ENCODE measurements around the gene SLC49A3. TPM values are rescaled to one million over a fixed set of nuclear protein-coding genes. Genes with fewer than 3 reads are reported as not detected.

Gene SLC49A3
- total RNA-seq, 1 experiment from 2014 or later, result 6.9 TPM

DNA sequence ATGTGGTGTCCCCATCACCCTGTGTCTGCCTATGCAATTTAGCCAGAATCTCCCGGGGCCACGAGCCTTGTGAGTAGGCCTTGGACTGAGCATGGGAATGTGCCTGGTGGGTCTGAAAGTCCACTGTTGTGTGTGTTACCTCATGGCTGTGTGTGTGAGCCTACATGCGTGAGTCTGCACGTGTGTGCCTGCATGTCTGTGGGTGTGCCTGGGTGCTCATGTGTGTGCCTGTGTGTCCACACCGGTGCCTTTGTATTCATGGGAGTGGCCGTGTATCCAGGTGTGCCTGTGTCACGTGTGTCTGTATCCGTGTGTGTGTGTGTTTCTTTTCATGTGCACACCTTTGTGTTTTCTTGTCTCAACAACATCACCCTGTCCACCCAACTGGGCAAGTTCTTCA lies 29.1 kb downstream of the SLC49A3 start:
- peaks cover 2% of the 10 kb centered on the region for H3K23me2 ChIP-seq (ENCODE audit: insufficient read length, low read depth, low read length, poor library complexity, severe bottlenecking)
- TF ChIP-seq, protein P1, sequence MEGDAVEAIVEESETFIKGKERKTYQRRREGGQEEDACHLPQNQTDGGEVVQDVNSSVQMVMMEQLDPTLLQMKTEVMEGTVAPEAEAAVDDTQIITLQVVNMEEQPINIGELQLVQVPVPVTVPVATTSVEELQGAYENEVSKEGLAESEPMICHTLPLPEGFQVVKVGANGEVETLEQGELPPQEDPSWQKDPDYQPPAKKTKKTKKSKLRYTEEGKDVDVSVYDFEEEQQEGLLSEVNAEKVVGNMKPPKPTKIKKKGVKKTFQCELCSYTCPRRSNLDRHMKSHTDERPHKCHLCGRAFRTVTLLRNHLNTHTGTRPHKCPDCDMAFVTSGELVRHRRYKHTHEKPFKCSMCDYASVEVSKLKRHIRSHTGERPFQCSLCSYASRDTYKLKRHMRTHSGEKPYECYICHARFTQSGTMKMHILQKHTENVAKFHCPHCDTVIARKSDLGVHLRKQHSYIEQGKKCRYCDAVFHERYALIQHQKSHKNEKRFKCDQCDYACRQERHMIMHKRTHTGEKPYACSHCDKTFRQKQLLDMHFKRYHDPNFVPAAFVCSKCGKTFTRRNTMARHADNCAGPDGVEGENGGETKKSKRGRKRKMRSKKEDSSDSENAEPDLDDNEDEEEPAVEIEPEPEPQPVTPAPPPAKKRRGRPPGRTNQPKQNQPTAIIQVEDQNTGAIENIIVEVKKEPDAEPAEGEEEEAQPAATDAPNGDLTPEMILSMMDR (conservative IDR thresholded peaks at IDR 0.05), result no peak
- Mint-ChIP-seq H3K4me1 (no peaks in the 10 kb centered on the region; a peak in 1 of 4 replicates), H3K27me3 (ENCODE audit: low read depth) (peaks cover 2% of the 10 kb centered on the region; the same call in 1 of the 2 replicates), H3K36me3 (ENCODE audit: insufficient read depth in 1 of 3, low read depth in 3 of 3) (peaks cover 0 to 2% (median 0%) of the 10 kb centered on the region in 3 experiments; a peak in 4 of 7 replicates), H3K9me3 (no peaks in the 10 kb centered on the region; a peak in 1 of 5 replicates), H3K4me3 (no peak overlapping the region), H3K27ac (no peak overlapping the region)
- H2BK12ac ChIP-seq (ENCODE audit: insufficient read length, low read depth, low read length), result no peak overlapping the region
- no peaks in the 10 kb centered on the region for H3K9me3 ChIP-seq (ENCODE audit: control insufficient read depth, low read depth, low read length)
- no peak overlapping the region for H4K8ac ChIP-seq (replicated peaks; ENCODE audit: insufficient read length, low read depth, low read length)
- no peaks in the 10 kb centered on the region for H3K79me1 ChIP-seq (ENCODE audit: insufficient read depth, low read depth, low read length, poor library complexity, severe bottlenecking)
- H3K27ac ChIP-seq (ENCODE audit: insufficient read length, low read depth, low read length), result no peak overlapping the region
- WGBS (ENCODE audit: extremely low coverage, insufficient read length, low lambda C conversion rate), result no CpG with 5 or more reads among the region's 8 CpGs
- no peak overlapping the region for H4K91ac ChIP-seq (ENCODE audit: insufficient read length, low read depth, low read length)
- H3K4ac ChIP-seq (ENCODE audit: low read depth, low read length), result no peak overlapping the region
- no peak overlapping the region for H2BK5ac ChIP-seq (ENCODE audit: insufficient read length, low read length)
- H3K56ac ChIP-seq (ENCODE audit: insufficient read length, low read depth, low read length), result no peak overlapping the region
- no peaks in the 10 kb centered on the region for H3K4me1 ChIP-seq (ENCODE audit: insufficient read depth, low read length)
- H2BK20ac ChIP-seq (ENCODE audit: low read depth, low read length, poor library complexity, severe bottlenecking), result no peak overlapping the region
- no peak for DNase-seq
- H3K9ac ChIP-seq (ENCODE audit: extremely low read depth, insufficient read length, low read length), result no peak overlapping the region
- no peaks in the 10 kb centered on the region for H3K79me2 ChIP-seq (ENCODE audit: insufficient read depth, low read length)
- H3T11ph ChIP-seq (ENCODE audit: low read length), result no peak overlapping the region
- no peak overlapping the region for H2BK15ac ChIP-seq (ENCODE audit: low read depth, low read length)
- no peak overlapping the region for H2AFZ ChIP-seq (ENCODE audit: low read length)
- no peaks in the 10 kb centered on the region for H3K27me3 ChIP-seq (ENCODE audit: insufficient read depth, low read length)
- H2BK120ac ChIP-seq (ENCODE audit: low read depth, low read length, poor library complexity, severe bottlenecking), result no peak overlapping the region
- H3K18ac ChIP-seq (ENCODE audit: insufficient read length, low read depth, low read length), result no peak overlapping the region
- no peaks in the 10 kb centered on the region for H4K20me1 ChIP-seq (ENCODE audit: control insufficient read depth, insufficient read depth, insufficient read length)
- H4K5ac ChIP-seq (ENCODE audit: insufficient read length, low read depth, low read length), result no peak overlapping the region
- H3K14ac ChIP-seq (ENCODE audit: insufficient read depth, low read length), result no peak overlapping the region
- no peak overlapping the region for H3K4me2 ChIP-seq (ENCODE audit: insufficient read depth, insufficient read length, low read length)
- H2AK5ac ChIP-seq (ENCODE audit: insufficient read length, low read length), result no peak overlapping the region
- no peak overlapping the region for H3K23ac ChIP-seq (ENCODE audit: insufficient read length, low read depth, low read length)
